SIG-M5 treated with dmso at 0.1 percent for 504 hours (cell line): ENCODE results near the gene ZNF865.

Experiments
- DNase-seq: peaks from one replicate; lab custom pipeline; 2025; ENCODE audit not compliant: unreplicated experiment; lab: John Stamatoyannopoulos, UW

Gene ZNF865

GRCh38 chr19:55623130-55623529, 17.7 kb downstream of the ZNF865 start:
- DNase-seq = no peak

GRCh38 chr19:55623561-55623960, 18.1 kb downstream of the ZNF865 start:
- DNase-seq = no peak

GRCh38 chr19:55624109-55625003, 18.9 kb downstream of the ZNF865 start, which contains the start of gene ZNF784:
Gene ZNF784 (minus strand): TSS chr19:55624566. CDS start chr19:55624561, 5 bp downstream.
- peak; percentile 88 for DNase-seq

DNA sequence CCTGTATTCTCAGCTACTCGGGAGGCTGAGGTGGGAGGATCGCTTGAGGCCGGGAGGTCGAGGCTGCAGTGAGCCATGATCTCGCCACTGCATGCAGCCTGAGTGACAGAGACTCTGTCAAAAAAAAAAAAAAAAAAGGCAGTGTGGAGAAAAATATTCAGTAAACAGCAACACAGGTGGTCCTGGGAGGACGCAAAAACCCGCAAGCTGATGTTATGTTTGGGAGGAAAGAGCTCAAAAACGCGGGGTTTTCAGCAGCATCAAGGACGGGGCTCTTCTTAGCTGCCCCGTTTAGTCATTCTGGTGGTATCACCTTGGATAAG, 19.5 kb downstream of the ZNF865 start:
- DNase-seq = no peak

- no peak for DNase-seq
Observed at GRCh38 chr19:55626350-55626749, 20.9 kb downstream of the ZNF865 start.

DNA sequence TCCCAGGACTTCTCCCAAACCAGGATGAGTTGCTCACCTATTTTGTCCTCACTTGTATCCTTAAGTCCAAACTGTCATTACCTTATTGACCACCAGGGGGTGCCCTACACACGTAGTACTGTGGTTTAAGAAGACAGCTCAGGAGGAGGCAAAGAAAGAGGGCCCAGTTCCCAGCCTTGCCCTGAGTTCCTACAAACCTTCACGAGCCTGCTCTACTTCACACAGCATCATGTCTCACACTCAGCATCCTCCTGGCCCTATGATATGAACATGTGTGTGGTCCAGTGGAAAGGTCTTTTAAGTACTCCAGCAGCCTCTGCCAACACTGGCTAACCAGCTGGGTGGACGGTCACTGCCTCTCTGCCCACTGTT, 27.0 kb downstream of the ZNF865 start:
- peak; percentile 92 for DNase-seq

GRCh38 chr19:55633861-55634260, 28.4 kb downstream of the ZNF865 start:
- peak; percentile 36 for DNase-seq

DNA sequence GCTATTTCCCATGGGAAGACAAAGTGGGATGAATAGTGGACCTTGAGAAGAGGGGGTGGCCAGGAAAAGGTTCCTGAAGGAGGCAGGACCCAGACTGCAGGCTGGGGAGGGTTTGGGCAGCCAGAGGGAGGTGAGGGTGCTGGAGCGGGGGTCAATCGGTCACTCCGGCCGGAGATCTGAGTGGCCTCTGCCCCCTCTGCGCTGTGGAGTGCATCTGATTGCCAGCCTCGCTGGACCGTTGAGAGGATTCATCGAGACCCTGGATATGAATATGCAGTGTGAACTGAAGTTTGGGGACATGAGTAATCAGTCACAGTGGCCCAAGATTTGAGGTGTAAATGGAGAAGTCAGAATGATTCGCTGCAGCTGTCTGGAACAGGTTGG, 29.9 kb downstream of the ZNF865 start:
- DNase-seq = no peak

- DNase-seq = no peak
Observed at GRCh38 chr19:55635856-55636440, 30.5 kb downstream of the ZNF865 start.

DNA sequence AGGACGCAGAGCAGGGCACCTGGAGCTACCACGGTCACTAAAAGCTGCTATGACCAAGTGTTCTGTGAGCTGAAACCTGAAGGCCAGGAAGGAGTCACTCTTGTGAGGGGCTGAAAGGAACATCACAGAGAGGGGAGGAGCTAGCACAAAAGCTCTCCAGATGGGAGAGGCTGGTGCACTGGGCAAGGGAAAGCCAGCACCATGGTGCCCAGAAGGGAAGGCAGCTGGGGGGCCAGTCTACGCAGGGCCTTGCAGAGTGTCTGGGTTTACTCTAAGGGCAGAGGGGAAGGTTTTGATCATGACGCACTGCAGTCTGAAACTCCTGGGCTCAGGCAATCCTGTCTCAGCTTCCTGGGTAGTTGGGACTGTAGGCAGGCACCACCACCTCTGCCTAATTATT, 31.3 kb downstream of the ZNF865 start:
- no peak for DNase-seq

DNA sequence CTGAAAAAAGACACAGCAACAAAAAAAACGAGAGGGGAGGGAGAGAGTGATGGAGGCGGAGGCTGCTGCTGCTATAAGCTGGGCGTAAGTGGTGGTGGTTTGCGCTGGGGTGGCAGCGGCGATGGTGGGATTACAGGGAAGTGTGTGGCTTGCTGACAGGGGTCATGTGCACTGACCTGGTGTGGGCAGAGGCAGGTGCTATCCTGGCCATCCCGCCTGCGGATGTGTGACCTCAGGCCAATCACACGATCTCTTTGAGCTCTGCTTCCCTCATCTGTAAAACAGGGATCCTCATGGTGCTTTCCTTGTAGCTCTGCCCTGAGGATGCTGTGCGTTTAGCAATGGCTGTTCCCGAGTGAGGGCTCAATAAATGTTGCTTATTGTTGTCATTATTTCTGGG, 32.1 kb downstream of the ZNF865 start:
- DNase-seq = no peak

DNA sequence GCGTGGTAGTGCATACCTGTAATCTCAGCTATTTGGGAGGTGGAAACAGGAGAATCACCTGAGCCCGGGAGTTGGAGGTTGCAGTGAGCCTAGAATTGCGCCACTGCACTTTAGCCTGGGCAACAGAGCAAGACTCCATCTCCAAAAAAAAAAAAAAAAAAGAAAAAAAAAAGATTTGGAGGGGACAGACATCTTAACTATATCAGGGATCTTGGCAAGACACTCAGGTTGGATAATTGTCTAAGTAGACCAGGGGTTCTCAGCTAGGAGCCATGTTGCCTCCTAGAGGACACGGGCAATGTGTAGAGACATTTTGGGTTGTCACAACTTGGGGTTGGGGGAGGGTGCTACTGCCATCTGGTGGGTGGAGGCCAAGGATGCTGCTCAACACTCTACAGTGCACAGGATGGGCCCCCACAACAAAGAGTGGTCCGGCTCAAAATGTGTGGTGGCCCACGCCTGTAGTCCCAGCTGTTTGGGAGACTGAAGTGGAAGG, 33.5 kb downstream of the ZNF865 start:
- peak; percentile 58 for DNase-seq

- DNase-seq = no peak
Observed at GRCh38 chr19:55640043-55640576, 34.7 kb downstream of the ZNF865 start.

DNA sequence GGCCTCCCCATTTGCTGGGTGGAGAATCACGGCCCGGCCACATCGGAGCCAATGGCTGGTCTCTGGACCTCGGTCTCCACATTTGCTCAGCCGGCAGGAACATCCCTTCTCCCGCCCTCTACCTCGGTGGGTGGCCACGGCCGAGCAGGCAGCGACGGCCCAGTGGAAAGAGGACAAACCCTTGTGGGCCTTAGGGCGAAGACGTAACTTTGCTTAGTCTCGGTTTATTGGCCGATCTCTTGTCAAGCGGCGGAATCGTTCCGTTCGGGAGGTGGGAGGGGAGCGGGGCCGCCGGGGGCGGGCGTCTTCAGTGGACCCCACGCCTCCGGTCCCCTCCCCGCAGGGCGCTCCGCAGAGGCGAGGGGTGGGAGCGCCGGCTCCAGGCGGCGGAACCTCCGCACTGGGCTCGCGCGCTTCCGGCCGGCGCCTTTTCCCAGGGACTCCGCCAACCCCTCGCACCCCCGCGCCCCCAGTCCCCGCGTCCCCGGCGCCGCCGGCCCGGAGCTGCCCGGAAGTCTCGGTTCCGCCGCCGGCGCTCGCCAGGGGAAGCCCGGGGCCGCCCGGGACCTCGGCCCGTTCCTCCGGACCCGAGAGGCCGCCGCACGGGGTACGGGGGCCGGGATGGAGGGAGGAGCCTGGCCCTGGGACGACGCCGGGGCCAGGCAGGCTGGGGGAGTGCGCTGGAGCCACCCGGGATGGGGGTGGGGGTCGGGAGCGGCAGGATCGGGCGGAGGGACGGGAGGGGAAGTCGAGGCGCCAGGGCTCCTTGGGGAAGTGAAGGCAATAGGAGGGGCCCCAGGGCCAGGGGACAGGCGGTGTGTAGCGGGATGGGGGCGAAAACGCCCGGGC, 35.4 kb downstream of the ZNF865 start, which contains the start of gene ZNF580:
Gene ZNF580 (plus strand): TSS at position 426 of the 849 bp plus-strand sequence. CDS start 1,507 bp downstream, outside the sequence.
- peak; percentile 31 for DNase-seq

DNA sequence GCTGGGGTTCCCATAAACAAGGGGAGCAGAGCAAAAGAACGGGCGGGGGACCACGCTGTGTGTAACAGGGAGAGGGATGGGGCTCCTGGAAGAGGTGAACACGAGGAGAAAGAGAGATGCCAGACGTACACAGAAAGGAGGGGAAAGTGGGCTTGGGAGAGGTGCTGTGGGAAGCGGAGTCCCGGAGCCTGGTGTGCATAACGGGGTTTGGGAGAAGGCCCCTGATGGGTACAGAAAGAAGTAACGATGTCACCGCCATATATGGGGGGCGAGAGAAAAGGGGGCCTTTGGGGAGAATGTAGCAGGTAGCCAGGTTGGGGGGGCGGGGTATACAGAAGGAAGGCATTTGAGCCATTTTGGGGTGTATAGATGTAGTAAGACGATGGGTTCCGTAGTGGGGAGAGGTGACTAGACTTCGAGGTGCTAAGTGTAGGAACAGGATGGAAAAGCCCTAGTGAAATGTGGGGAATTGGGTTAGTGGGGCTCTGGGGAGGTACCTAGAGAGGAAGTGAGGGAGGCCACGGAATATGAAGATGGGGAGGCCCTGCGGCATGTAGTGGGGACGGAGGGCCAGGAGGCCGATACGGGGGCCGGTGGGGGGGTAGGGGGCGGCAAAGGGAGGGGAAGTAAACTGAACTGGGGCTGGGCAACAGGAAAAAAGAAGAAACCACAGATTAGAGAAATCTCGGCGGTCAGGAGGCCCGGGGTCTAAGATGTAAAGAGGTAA, 36.1 kb downstream of the ZNF865 start:
- DNase-seq = peak; percentile 54

- peak; percentile 54 for DNase-seq
Observed at GRCh38 chr19:55642153-55643002, 36.9 kb downstream of the ZNF865 start.

- peak; percentile 80 for DNase-seq
Observed at GRCh38 chr19:55643003-55643886, 37.8 kb downstream of the ZNF865 start, which contains the start of gene ZNF581. Gene ZNF581 (plus strand): TSS chr19:55643649. CDS start chr19:55644572, 923 bp downstream.

- DNase-seq = no peak
Observed at GRCh38 chr19:55643887-55644176, 38.4 kb downstream of the ZNF865 start.
